Measurements from ENCODE around the gene SAP25. TPM values are rescaled to one million over a fixed set of nuclear protein-coding genes. Genes with fewer than 3 reads are reported as not detected.

The SAP25 gene
- total and polyA plus RNA-seq, 4 donors: 0.75 to 9.9 (median 4.8) TPM

DNA sequence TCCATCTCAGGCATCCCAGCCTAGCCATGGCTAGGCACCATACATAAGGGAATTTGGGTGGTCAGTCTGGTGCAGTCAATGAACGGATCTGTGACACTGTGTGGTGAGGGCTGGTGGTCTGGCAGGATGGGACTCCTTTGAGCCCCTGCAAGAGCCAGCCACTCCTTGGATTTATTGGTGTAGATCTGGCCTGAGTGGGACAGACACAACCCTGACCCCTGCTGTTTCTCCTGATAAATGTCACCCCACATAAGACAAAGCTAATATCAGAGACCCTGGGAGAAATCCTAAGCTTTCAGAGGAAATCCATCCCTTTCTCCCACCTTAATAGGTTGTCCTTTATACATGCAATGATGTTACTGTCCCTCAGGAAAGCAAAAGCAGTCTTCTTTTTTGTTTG, 14.7 kb upstream of the SAP25 start:
- no peak for DNase-seq
- Histone ChIP-seq H3K27me3 (ENCODE audit: control insufficient read depth in 1 of 2, insufficient read depth in 2 of 2, low read length in 1 of 2) (no peaks in the 10 kb centered on the region), H3K9me3 (ENCODE audit: control insufficient read depth, low read length) (no peaks in the 10 kb centered on the region), H3K4me1 (ENCODE audit: control insufficient read depth in 1 of 2, insufficient read depth in 2 of 2, low read length in 2 of 2) (no peaks in the 10 kb centered on the region), H3K27ac (ENCODE audit: low read depth in 1 of 2, low read length in 2 of 2) (no peak overlapping the region), H3K36me3 (ENCODE audit: control insufficient read depth in 1 of 2, insufficient read depth in 2 of 2, low read length in 1 of 2) (no peaks in the 10 kb centered on the region), H3K4me3 (ENCODE audit: low read length in 2 of 2) (no peak overlapping the region)
- no peak for ATAC-seq (ENCODE audit: low FRiP score)
- WGBS, 2 donors: 83 to 90% methylated on average over 1 of the region's 1 CpG
- intact Hi-C loops (cut with DNase I): loop anchor here (5.0 kb wide), 2 partner anchors 89 to 99 kb away; no protein-coding TSS in a partner anchor

DNA sequence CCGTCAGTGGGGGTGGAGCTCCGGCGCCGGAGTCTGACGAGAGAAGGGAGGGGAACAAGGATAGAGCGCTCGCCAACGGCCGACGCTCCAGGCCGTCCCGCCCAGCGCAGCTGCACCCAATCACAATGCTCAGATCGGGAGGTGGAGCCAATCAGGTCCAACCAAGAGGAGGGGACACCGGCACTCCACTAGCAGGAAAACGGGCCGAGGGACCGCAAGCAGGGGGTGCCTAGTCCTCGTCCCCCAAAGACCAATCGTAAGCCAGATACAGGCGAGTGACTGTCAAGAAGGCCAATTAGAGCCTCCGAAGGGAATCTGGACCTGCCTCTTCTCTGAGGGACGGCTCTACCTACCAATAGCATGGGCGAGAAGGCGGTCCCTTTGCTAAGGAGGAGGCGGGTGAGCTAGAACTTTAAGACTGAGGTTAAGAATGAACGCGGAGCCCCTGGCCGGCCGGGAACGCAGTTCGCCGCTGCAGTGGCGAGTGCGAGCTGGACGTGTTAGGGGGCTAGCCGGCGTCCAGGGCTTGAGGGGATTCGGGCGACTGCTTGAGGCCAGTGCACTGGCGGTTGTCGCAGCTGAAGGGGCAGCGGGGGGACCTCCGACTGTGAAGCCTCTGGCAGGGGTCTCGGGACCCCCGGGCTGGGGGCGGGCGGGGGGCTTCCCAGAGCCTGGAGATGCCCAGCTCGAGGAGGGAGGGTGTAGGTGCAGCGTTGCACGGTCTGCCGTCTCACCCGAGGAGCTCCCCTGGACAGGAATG, 12.7 kb upstream of the SAP25 start, which contains the start of gene FBXO24:
TSS of gene FBXO24 (plus strand) at position 63 of the 760 bp plus-strand sequence. CDS start at position 361, 298 bp downstream.
- H3K27ac ChIP-seq (ENCODE audit: low read depth in 1 of 2, low read length in 2 of 2): peak within 1 kb of the TSS in 1 of 2 donors; percentile 72
- peak; percentile 98 for ATAC-seq (ENCODE audit: low FRiP score)
- peak; percentile 100 for DNase-seq
- H3K4me1 ChIP-seq (ENCODE audit: control insufficient read depth in 1 of 2, insufficient read depth in 2 of 2, low read length in 2 of 2): no peaks in the 10 kb centered on the region
- intact Hi-C loops (cut with DNase I): loop anchor here (5.0 kb wide), 2 partner anchors 91 to 101 kb away; no protein-coding TSS in a partner anchor
- H3K4me3 ChIP-seq (ENCODE audit: low read length in 2 of 2): peak within 1 kb of the TSS; percentile 57 to 85
- H3K36me3 ChIP-seq (ENCODE audit: control insufficient read depth in 1 of 2, insufficient read depth in 2 of 2, low read length in 1 of 2): peaks cover 0 to 3% of the 10 kb centered on the region in 2 donors
- H3K27me3 ChIP-seq (ENCODE audit: control insufficient read depth in 1 of 2, insufficient read depth in 2 of 2, low read length in 1 of 2): no peaks in the 10 kb centered on the region
- H3K9me3 ChIP-seq (ENCODE audit: control insufficient read depth, low read length): no peaks in the 10 kb centered on the region
- 0% methylated on average over 51 to 53 of the region's 53 CpGs for WGBS, 2 donors

DNA sequence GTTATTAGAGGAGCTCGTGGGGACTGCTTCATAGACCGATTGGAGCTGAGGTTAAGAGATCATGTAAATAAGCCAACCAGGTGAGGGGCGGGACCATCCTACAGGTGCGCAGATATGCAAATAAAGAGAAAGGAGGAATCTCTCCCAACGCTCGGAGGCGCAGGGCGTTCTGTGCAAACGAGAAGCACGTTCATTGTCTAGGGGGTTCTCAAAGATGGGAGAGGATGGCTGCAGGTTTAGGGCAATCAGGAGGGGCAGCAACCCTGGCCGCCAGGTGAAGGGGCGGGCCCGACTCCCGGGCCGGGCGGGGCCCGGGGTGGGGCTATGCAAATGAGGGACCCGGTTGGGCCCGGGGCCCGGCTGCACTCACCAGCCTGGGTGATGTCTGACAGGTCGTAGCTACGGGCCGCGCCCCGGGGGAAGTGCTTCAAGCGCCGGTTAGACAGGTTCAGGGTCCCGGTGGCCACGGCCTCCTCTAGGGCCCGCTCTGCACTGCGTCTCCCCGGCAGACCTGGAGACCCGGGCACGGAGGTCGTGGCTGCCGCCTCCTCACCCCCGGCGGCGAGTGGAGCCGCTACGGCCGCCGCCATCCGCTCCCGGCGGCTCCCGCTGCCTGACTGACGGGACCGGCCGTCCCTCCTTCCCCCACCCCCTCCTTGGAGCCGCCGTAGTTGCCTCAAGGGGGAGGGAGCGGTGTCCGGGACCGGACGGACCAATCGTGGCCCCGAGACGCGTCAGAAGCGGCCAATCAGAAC, 12.0 kb upstream of the SAP25 start, which contains the start of gene LRCH4:
TSS of gene LRCH4 (minus strand) at position 619 of the 755 bp plus-strand sequence. CDS start at position 590, 29 bp downstream.
- Histone ChIP-seq H3K27me3 (ENCODE audit: control insufficient read depth in 1 of 2, insufficient read depth in 2 of 2, low read length in 1 of 2) (no peaks in the 10 kb centered on the region), H3K9me3 (ENCODE audit: control insufficient read depth, low read length) (no peaks in the 10 kb centered on the region), H3K36me3 (ENCODE audit: control insufficient read depth in 1 of 2, insufficient read depth in 2 of 2, low read length in 1 of 2) (peaks cover 0 to 5% of the 10 kb centered on the region in 2 donors), H3K4me3 (ENCODE audit: low read length in 2 of 2) (peak within 1 kb of the TSS; percentile 57 to 85), H3K27ac (ENCODE audit: low read depth in 1 of 2, low read length in 2 of 2) (peak within 1 kb of the TSS in 1 of 2 donors; percentile 72), H3K4me1 (ENCODE audit: control insufficient read depth in 1 of 2, insufficient read depth in 2 of 2, low read length in 2 of 2) (no peaks in the 10 kb centered on the region)
- DNase-seq: no peak
- 0% methylated on average over 41 to 61 of the region's 61 CpGs for WGBS, 2 donors
- intact Hi-C loops (cut with DNase I): loop anchor here (2.0 to 5.0 kb wide), 3 partner anchors 27 to 102 kb away; partner anchors contain the start of gene MOSPD3 (in 1 of the 2)
- peak; percentile 35 for ATAC-seq (ENCODE audit: low FRiP score)

DNA sequence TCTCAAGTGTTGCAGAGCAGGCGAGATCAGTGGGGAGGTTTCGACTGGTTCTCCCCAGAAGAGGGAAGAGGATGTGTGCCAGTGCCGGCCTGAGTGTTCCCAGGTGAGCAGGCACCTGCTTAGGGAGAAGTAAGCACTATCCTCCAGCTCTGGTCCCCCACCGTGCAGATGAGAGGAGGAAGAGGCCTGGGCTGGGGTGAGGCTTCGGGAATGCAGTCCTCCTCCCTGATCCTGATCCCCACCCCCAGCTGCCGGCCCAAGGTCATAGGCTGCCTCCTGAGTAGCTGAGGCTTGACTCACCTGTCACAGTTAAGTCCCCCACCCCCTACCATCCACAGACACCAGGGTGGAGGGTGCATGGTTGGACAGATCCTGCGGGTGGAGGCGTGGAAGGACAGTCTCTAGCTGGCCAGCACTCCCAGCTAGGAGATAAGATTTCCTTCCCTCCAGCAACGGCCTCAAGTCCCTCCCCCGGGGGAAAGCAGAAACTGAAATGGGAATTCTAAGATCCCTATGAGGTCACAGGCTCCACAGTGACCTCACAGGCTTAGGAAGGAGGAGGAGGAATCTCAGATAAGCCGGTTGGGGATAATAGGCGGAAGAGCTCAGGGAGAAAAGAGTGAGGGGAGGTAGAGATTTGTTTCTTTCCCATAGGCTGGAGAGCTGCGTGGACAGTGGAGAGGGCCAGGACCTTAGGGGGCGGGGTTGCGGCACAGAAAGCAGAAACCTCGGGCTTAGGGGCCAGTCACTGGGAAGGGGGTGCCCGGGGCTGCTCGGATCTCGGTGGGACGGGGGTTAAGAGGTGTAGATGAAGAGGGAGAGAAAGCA, 11.2 kb upstream of the SAP25 start:
- DNase-seq: peak; percentile 56 to 78
- no peaks in the 10 kb centered on the region for H3K27me3 ChIP-seq (ENCODE audit: control insufficient read depth in 1 of 2, insufficient read depth in 2 of 2, low read length in 1 of 2)
- H3K27ac ChIP-seq (ENCODE audit: low read depth in 1 of 2, low read length in 2 of 2): no peak overlapping the region
- H3K4me1 ChIP-seq (ENCODE audit: control insufficient read depth in 1 of 2, insufficient read depth in 2 of 2, low read length in 2 of 2): no peaks in the 10 kb centered on the region
- WGBS, 2 donors: 9 to 12% methylated on average over 20 of the region's 20 CpGs
- H3K9me3 ChIP-seq (ENCODE audit: control insufficient read depth, low read length): no peaks in the 10 kb centered on the region
- H3K4me3 ChIP-seq (ENCODE audit: low read length in 2 of 2): peak overlapping the region; percentile 46 to 57
- intact Hi-C loops (cut with DNase I): loop anchor here (2.0 to 5.0 kb wide), 3 partner anchors 28 to 102 kb away; partner anchors contain the start of gene MOSPD3 (in 1 of the 2)
- no peak for ATAC-seq (ENCODE audit: low FRiP score)
- H3K36me3 ChIP-seq (ENCODE audit: control insufficient read depth in 1 of 2, insufficient read depth in 2 of 2, low read length in 1 of 2): peaks cover 0 to 7% of the 10 kb centered on the region in 2 donors

DNA sequence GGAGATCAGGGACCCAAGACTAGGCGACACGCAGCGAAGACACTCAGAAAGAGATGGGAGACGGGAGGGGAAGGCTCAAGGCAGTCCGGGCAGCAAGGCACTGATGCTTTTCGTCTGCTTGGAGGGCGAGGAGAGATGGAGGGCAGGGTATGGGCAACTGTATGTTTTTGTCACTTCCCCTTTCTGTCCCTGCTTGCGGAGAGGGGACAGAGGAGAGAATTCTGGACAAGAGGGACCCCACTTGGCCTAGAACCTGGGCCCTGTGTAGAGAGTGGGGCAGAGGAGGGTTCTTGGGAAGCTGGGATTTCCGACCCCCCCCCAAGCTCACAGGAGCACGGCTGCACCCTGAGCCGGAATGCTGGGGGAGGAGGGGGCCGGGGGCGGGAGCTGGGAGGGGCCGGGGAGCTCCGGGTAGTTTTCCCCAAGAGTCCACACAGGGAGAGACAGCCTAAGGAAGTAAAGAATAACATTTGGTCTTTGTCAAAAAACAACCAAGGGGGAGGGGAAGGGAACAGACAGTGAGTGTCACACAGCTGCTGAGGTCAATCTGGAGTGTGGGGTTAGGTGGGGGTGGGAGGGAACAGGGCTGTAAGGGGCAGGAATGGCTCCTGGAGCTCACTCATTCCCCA, 10.5 kb upstream of the SAP25 start:
- no peaks in the 10 kb centered on the region for H3K27me3 ChIP-seq (ENCODE audit: control insufficient read depth in 1 of 2, insufficient read depth in 2 of 2, low read length in 1 of 2)
- no peaks in the 10 kb centered on the region for H3K9me3 ChIP-seq (ENCODE audit: control insufficient read depth, low read length)
- H3K27ac ChIP-seq (ENCODE audit: low read depth in 1 of 2, low read length in 2 of 2): no peak overlapping the region
- H3K4me3 ChIP-seq (ENCODE audit: low read length in 2 of 2): no peak overlapping the region
- DNase-seq (peak in 1 of 2 donors; percentile 42), ATAC-seq (ENCODE audit: low FRiP score) (no peak)
- peaks cover 0 to 8% of the 10 kb centered on the region in 2 donors for H3K36me3 ChIP-seq (ENCODE audit: control insufficient read depth in 1 of 2, insufficient read depth in 2 of 2, low read length in 1 of 2)
- intact Hi-C loops (cut with DNase I): loop anchor here in 1 of 2 donors (2.0 kb wide), 1 partner anchor 29 kb away; the partner anchor contains the start of gene MOSPD3
- WGBS, 2 donors: 53% methylated on average over 15 of the region's 15 CpGs
- H3K4me1 ChIP-seq (ENCODE audit: control insufficient read depth in 1 of 2, insufficient read depth in 2 of 2, low read length in 2 of 2): no peaks in the 10 kb centered on the region

DNA sequence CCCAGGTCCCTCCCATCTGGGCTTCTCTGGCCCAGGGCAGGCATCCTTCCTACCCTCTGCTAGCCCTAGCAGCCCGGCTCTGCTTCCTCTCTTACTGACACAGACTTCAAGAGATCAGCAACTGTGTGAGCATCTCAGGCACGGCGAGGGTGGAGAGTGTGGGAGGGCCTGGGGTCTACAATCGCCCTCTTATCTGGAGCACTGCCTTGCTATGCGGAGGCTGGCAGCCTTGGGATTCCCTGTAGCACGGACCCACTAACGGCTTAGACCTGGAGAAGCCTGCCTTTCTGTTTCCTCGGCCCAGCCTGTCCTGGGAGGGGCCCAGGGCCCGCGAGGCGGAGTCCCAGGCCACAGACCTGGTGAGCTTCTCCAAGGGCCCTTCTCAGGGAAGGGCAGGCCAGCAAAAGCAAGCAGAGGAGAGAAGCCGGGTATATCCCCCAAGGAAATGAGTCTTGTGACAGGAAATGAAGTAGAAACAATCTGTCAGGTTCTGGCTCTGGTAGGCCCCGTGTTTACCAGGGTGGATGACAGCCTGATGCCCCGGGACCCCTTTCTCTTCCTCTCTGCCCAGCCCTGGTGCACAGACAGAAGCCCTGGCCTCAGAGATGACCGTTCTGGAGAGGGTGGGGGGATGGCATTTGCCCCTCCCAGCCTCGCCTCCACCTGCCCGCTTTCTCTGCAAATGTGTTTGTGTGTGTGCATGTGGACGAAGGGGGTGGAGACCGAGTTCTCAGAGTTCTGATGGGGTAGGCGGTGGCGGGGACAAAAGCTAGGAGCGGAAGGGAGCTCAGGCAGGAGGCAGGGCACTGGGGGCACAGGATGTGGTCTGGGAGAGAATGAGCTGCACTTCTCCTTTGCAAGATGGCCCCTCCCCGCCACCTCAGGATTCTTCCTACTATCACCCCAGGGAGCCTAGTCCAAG, 9.7 kb upstream of the SAP25 start:
- peaks cover 0 to 8% of the 10 kb centered on the region in 2 donors for H3K36me3 ChIP-seq (ENCODE audit: control insufficient read depth in 1 of 2, insufficient read depth in 2 of 2, low read length in 1 of 2)
- 63% methylated on average over 23 of the region's 23 CpGs for WGBS, 2 donors
- no peak overlapping the region for H3K4me3 ChIP-seq (ENCODE audit: low read length in 2 of 2)
- no peak overlapping the region for H3K27ac ChIP-seq (ENCODE audit: low read depth in 1 of 2, low read length in 2 of 2)
- DNase-seq (peak; percentile 76 to 86), ATAC-seq (ENCODE audit: low FRiP score) (no peak)
- intact Hi-C loops (cut with DNase I): loop anchor here in 1 of 2 donors (2.0 kb wide), 1 partner anchor 29 kb away; the partner anchor contains the start of gene MOSPD3
- H3K27me3 ChIP-seq (ENCODE audit: control insufficient read depth in 1 of 2, insufficient read depth in 2 of 2, low read length in 1 of 2): no peaks in the 10 kb centered on the region
- H3K4me1 ChIP-seq (ENCODE audit: control insufficient read depth in 1 of 2, insufficient read depth in 2 of 2, low read length in 2 of 2): no peaks in the 10 kb centered on the region
- H3K9me3 ChIP-seq (ENCODE audit: control insufficient read depth, low read length): no peaks in the 10 kb centered on the region

DNA sequence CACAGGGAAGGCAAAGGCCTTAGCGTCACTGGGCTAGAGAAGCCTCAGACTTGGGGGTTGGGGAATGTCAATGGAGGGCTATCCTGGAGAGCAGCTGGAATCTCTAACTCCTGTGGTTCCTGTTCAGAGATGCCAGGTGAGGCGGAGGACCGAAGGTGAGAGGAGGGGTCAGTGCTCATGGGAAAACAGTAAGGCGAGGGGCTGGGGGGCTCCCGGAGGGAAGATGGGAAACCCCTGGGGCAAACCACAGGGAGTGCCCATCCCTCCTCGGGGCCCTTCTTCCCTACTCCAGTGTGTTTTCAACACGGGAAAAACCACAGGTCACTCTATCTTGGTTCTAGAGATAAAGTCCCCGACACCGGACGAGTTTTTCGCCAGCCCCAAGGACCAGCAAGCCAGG, 8.9 kb upstream of the SAP25 start:
- no peak overlapping the region for H3K27ac ChIP-seq (ENCODE audit: low read depth in 1 of 2, low read length in 2 of 2)

More for the DNA sequence above, 8.9 kb upstream of the SAP25 start:
- intact Hi-C loops (cut with DNase I): no loop called here
- ATAC-seq (ENCODE audit: low FRiP score) (no peak), DNase-seq (no peak)
- H3K4me3 ChIP-seq (ENCODE audit: low read length in 2 of 2): no peak overlapping the region
- no peaks in the 10 kb centered on the region for H3K4me1 ChIP-seq (ENCODE audit: control insufficient read depth in 1 of 2, insufficient read depth in 2 of 2, low read length in 2 of 2)
- no peaks in the 10 kb centered on the region for H3K27me3 ChIP-seq (ENCODE audit: control insufficient read depth in 1 of 2, insufficient read depth in 2 of 2, low read length in 1 of 2)
- peaks cover 0 to 13% of the 10 kb centered on the region in 2 donors for H3K36me3 ChIP-seq (ENCODE audit: control insufficient read depth in 1 of 2, insufficient read depth in 2 of 2, low read length in 1 of 2)
- no peaks in the 10 kb centered on the region for H3K9me3 ChIP-seq (ENCODE audit: control insufficient read depth, low read length)
- 76 to 83% methylated on average over 11 of the region's 11 CpGs for WGBS, 2 donors

All from aorta (tissue), 5 donors.